ENCODE data around the gene SLC28A3.

Gene SLC28A3

GRCh38 chr9:84235511-84235910 is 105.0 kb downstream of the SLC28A3 start:
- no peak for DNase-seq

GRCh38 chr9:84230355-84231145 is 110.0 kb downstream of the SLC28A3 start:
- DNase-seq, result peak; percentile 88

GRCh38 chr9:84229191-84229590 is 111.4 kb downstream of the SLC28A3 start:
- DNase-seq, result no peak

GRCh38 chr9:84228130-84228720 is 112.3 kb downstream of the SLC28A3 start:
- DNase-seq, result no peak

GRCh38 chr9:84226126-84226525 is 114.4 kb downstream of the SLC28A3 start:
- DNase-seq, result no peak
